Right lobe of liver (tissue), 6 donors: ENCODE results near the gene SPATA2L. TPM values are rescaled to one million over a fixed set of nuclear protein-coding genes. Genes with fewer than 3 reads are reported as not detected.

Experiments
- ATAC-seq, 4 donors: fragments of 200-7000 bp; cut with Tn5 transposase; one replicate each; pipeline ENCODE4 v1.9.1; 2020; ENCODE audit warnings: mild to moderate bottlenecking in 4 of 4, moderate library complexity in 4 of 4
- DNase-seq, 3 donors: peaks; one replicate each; pipeline ENCODE4 v3.0.0-alpha.2; 2020
- H3K27ac ChIP-seq, 3 donors: fragments of 200-600 bp; one replicate each; pipeline ENCODE4 v1.8.0; 2022
- H3K27me3 ChIP-seq, 2 donors: fragments of 200-600 bp; one replicate each; pipeline ENCODE4 v1.8.0; 2022
- H3K36me3 ChIP-seq, 4 donors: fragments of 200-600 bp; sonication (generic) in 1 of 4; one replicate each; pipeline versions ENCODE4 v1.5.1 to v1.8.0; 2017 to 2022; ENCODE audit warnings: control low read depth in 1 of 4
- H3K4me1 ChIP-seq, 4 donors: fragments of 200-600 bp; sonication (generic) in 1 of 4; one replicate each; pipeline versions ENCODE4 v1.5.1 to v1.8.0; 2017 to 2022; ENCODE audit warnings: control low read depth in 1 of 4
- H3K4me3 ChIP-seq, 3 donors: fragments of 200-600 bp; one replicate each; pipeline ENCODE4 v1.8.0; 2022
- H3K9me3 ChIP-seq, 4 donors: fragments of 200-600 bp; sonication (generic) in 1 of 4; one replicate each; pipeline versions ENCODE4 v1.5.1 to v1.8.0; 2017 to 2022; ENCODE audit warnings: control low read depth in 1 of 4
- POLR2A ChIP-seq: fragments of 450-650 bp; IDR thresholded peaks from one replicate; pipeline ENCODE4 v1.6.1; 2017; ENCODE audit warnings: antibody characterized with exemption, mild to moderate bottlenecking
- WGBS: methylation state at CpG from one replicate; pipeline ENCODE4 v1.1.6; 2018; ENCODE audit warnings: low coverage, low lambda C conversion rate; ENCODE audit not compliant: insufficient coverage; ENCODE audit errors: missing lambda C conversion rate; 5-methylcytosine and 5-hydroxymethylcytosine counted together
- intact Hi-C, 2 donors: fragments of 100-400 bp; cut with DNase I; formaldehyde crosslinking; loops; one replicate each; pipeline versions ENCODE4 v1.11.2 to v1.14.1; 2022
- total RNA-seq, 6 experiments: library from RNA; depleted of rRNA in 2 of 6; stranded (reverse); fragments of >200 nt in 2 of 6; fragmentation: NEBNext Ultra II Directional in 3 of 6; extraction: Animal tissue kit (Norgen Biotek cat#: 25700) in 3 of 6; gene quantifications; one replicate each; pipeline versions ENCODE4 v1.1.0 to v1.2.4, GENCODE V29; 2016 to 2023
- TF ChIP-seq, protein P1 (sequence below), 4 donors: fragments of 200-600 bp in 3 of 4; fragments of 450-650 bp in 1 of 4; IDR thresholded peaks; one replicate each; pipeline versions ENCODE4 v1.5.1 to v1.8.0; 2016 to 2022; ENCODE audit warnings: antibody characterized with exemption in 4 of 4, mild to moderate bottlenecking in 2 of 4
- donor health status: DM: no; HTN: yes; CAD: no.
- donor health status: DM: no; HTN: no; CAD: no.
- donor health status: DM: no; HTN: no; CAD: no.
- donor health status: DM: no; HTN: yes; CAD: no.
- donor health status: DM: no; HTN: yes; CAD: no.

SPATA2L gene
- total RNA-seq, 6 experiments from 2014 or later: 5.6 to 17.9 (median 11.2) TPM

GRCh38 chr16:89707695-89708094 lies 6.2 kb upstream of the SPATA2L start:
- DNase-seq: no peak
- Histone ChIP-seq H3K27me3 (no peaks in the 10 kb centered on the region), H3K4me1 (peaks cover 0 to 6% (median 0%) of the 10 kb centered on the region in 4 donors), H3K9me3 (no peaks in the 10 kb centered on the region), H3K36me3 (no peaks in the 10 kb centered on the region), H3K27ac (no peak overlapping the region), H3K4me3 (no peak overlapping the region)
- intact Hi-C loops: loop anchor here (10.0 kb wide), 2 partner anchors 87 to 167 kb away; partner anchors contain the start of gene TCF25 (in 1 of the 2)
- ATAC-seq: no peak
- WGBS: no CpG with 5 or more reads among the region's 9 CpGs
- no peak for TF ChIP-seq POLR2A
- TF ChIP-seq, protein P1, sequence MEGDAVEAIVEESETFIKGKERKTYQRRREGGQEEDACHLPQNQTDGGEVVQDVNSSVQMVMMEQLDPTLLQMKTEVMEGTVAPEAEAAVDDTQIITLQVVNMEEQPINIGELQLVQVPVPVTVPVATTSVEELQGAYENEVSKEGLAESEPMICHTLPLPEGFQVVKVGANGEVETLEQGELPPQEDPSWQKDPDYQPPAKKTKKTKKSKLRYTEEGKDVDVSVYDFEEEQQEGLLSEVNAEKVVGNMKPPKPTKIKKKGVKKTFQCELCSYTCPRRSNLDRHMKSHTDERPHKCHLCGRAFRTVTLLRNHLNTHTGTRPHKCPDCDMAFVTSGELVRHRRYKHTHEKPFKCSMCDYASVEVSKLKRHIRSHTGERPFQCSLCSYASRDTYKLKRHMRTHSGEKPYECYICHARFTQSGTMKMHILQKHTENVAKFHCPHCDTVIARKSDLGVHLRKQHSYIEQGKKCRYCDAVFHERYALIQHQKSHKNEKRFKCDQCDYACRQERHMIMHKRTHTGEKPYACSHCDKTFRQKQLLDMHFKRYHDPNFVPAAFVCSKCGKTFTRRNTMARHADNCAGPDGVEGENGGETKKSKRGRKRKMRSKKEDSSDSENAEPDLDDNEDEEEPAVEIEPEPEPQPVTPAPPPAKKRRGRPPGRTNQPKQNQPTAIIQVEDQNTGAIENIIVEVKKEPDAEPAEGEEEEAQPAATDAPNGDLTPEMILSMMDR (IDR thresholded peaks at IDR 0.05): no peak

GRCh38 chr16:89706518-89707260 lies 5.2 kb upstream of the SPATA2L start:
- no peak for TF ChIP-seq POLR2A
- TF ChIP-seq, protein P1 (IDR thresholded peaks at IDR 0.05): no peak
- Histone ChIP-seq H3K27ac (no peak overlapping the region), H3K9me3 (no peaks in the 10 kb centered on the region), H3K27me3 (no peaks in the 10 kb centered on the region), H3K4me1 (peaks cover 0 to under 1% (median 0%) of the 10 kb centered on the region in 4 donors), H3K4me3 (no peak overlapping the region), H3K36me3 (no peaks in the 10 kb centered on the region)
- DNase-seq (no peak), ATAC-seq (no peak)
- intact Hi-C loops: loop anchor here (10.0 kb wide), 2 partner anchors 88 to 168 kb away; partner anchors contain the start of gene TCF25 (in 1 of the 2)
- WGBS: 70% methylated on average over 5 of the region's 14 CpGs

DNA sequence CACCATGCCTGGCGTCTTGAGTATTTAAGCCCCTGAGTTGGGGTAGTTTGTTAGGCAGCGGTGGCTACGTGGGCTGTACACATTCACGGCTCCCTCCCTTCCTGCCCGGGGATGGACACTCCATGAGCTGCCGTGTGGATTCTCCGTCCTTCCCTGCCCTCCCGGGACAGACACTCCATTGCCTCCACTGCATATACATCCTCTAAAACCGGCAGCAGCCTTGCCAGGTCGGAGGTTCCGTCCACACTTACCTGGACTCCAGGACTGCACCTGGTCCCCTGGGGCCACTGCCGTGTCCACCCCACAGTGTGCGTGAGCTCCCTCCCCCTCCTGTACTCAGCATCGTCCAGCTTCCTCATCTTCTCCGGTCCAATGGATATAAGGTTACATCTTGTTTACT lies 3.5 kb upstream of the SPATA2L start:
- no peak for TF ChIP-seq POLR2A
- TF ChIP-seq, protein P1 (IDR thresholded peaks at IDR 0.05): no peak
- ATAC-seq: no peak
- DNase-seq: no peak
- intact Hi-C loops: loop anchor here (10.0 kb wide), 2 partner anchors 90 to 170 kb away; partner anchors contain the start of gene TCF25 (in 1 of the 2)
- Histone ChIP-seq H3K9me3 (no peaks in the 10 kb centered on the region), H3K27ac (no peak overlapping the region), H3K4me3 (no peak overlapping the region), H3K27me3 (no peaks in the 10 kb centered on the region), H3K4me1 (peaks cover 0 to 9% (median 3%) of the 10 kb centered on the region in 4 donors), H3K36me3 (no peaks in the 10 kb centered on the region)
- WGBS: 77% methylated on average over 7 of the region's 15 CpGs

DNA sequence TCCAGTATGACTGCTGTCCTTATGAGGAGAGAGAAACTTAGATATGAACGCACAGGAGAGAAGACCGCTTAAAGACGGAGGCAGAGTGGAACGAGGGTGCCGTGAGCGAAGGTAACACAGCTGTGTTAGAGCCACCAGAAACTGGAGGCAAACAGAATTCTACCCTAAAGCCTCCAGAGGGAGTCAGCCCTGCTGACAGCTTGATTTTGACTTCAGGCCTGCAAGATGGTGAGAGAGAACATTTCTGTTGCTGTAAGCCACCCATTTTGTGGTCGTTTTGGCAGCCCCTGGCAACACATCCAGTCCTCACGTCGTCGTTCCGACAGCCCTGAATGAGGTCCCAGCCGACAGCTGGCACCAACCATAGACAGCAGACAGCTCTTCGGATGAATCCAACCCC lies 2.8 kb upstream of the SPATA2L start:
- Histone ChIP-seq H3K27ac (no peak overlapping the region), H3K9me3 (no peaks in the 10 kb centered on the region), H3K36me3 (no peaks in the 10 kb centered on the region), H3K4me1 (peaks cover 0 to 15% (median 5%) of the 10 kb centered on the region in 4 donors), H3K27me3 (no peaks in the 10 kb centered on the region), H3K4me3 (no peak overlapping the region)
- no peak for DNase-seq
- intact Hi-C loops: loop anchor here (10.0 kb wide), 2 partner anchors 91 to 171 kb away; partner anchors contain the start of gene TCF25 (in 1 of the 2)
- 78% methylated on average over 6 of the region's 13 CpGs for WGBS
- TF ChIP-seq, protein P1 (IDR thresholded peaks at IDR 0.05): no peak
- no peak for TF ChIP-seq POLR2A
- no peak for ATAC-seq
